ENCODE results near the gene EFCAB12.

GRCh38 chr3:129442486-129442885 is 14.1 kb upstream of the EFCAB12 start:
- TF ChIP-seq CTCF (IDR thresholded peaks at IDR 0.05; ENCODE audit: insufficient read depth, low read length): no peak
- no peak for TF ChIP-seq REST (IDR thresholded peaks at IDR 0.05; ENCODE audit: insufficient replicate concordance, low read depth)
- no peak for TF ChIP-seq GABPA (IDR thresholded peaks at IDR 0.05; ENCODE audit: low read depth)
- TF ChIP-seq POLR2AphosphoS5 (IDR thresholded peaks at IDR 0.05; ENCODE audit: low read depth): no peak
- TF ChIP-seq SPI1 (IDR thresholded peaks at IDR 0.05; ENCODE audit: borderline replicate concordance, low read depth): no peak
